Measurements from ENCODE around the gene TXN2.
"Not testable (repeated sequence)": the region's sequence is repeated elsewhere in the genome, so short reads cannot be mapped to it uniquely, and the experiment has no call there.

The TXN2 gene

DNA sequence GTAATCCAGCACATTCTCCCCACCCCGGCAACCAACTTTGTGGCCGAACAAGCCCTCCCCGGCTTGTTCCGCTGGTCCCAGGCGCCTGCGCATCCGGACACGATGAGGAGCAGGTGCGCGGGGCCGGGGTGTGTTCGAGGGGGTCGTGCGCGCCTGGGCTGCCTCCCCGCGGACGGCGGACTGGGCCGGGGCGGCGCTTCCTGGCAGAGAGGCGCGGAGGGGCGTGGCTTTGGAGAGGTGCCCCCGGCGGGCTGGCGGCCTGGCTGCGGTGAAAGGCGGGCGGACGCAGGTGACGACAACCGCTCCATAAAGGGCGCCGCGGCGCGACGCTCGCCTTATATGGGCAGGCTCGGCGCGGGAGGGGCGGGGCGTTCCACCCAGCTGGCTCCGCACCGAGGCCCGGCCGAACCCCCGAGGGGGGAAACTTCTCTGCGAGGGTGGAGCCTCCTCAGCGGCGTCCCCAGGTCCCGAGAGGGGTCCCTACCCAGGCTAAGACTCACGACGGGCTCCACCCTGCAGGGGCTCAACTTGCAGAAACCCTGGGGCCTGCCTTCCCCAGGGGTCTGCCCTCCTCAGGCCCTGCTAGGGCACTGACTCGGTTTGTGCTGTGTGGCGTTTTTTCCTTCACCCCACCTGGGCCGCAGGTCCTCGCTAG lies 26.4 kb downstream of the TXN2 start:
- DNase-seq: peak; percentile 94

DNA sequence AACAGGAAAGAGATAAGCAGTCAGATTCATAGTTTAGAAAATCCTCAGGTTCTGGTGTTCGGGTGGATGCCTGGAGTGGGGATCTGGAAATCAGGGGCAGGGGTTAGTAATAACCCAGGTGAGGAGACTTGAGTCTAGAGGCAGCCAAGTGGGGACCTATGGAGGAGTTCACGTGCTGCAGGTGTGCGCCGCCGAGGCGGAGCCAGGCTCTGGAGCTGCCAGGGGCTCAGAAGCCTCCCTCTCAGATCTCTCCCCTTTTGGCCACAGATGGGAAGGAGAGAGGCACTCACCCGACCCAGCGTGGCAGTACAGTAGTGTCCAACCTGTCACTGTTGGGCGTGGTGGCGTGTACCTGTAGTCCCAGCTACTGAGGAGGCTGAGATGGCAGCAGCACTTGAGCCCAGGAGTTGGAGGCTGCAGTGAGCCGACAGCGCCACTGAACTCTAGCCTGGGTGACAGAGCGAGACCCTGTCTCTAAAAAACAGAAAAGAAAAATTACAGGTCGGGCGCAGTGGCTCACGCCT lies 27.5 kb downstream of the TXN2 start:
- no peak for DNase-seq

DNA sequence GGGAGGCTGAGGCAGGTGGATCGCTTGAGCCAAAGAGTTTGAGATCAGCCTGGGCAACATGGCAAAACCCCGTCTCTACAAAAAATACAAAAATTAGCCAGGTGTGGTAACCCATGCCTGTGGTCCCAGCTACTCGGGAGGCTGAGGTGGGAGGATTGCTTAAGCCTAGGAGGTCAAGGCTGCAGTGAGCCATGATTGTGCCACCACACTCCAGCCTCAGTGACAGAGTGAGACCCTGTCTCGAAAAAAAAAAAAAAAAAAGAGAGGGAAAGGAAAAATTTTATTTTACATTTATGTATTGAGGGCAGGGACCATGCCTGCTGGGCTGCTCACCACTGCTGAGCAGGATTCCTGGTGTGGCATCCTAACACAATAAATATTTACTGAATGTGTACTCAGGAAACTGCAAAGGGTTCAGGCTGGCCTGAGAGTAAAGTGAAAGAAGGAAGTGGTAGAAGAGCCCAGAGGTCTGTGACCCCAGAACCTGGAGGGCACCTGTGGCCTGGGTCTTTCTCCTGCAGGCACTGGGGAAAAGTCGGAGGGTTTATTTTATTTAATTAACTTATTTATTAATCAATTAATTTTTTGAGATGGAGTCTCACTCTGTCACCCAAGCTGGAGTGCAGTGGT lies 28.3 kb downstream of the TXN2 start:
- not testable (repeated sequence) for DNase-seq

DNA sequence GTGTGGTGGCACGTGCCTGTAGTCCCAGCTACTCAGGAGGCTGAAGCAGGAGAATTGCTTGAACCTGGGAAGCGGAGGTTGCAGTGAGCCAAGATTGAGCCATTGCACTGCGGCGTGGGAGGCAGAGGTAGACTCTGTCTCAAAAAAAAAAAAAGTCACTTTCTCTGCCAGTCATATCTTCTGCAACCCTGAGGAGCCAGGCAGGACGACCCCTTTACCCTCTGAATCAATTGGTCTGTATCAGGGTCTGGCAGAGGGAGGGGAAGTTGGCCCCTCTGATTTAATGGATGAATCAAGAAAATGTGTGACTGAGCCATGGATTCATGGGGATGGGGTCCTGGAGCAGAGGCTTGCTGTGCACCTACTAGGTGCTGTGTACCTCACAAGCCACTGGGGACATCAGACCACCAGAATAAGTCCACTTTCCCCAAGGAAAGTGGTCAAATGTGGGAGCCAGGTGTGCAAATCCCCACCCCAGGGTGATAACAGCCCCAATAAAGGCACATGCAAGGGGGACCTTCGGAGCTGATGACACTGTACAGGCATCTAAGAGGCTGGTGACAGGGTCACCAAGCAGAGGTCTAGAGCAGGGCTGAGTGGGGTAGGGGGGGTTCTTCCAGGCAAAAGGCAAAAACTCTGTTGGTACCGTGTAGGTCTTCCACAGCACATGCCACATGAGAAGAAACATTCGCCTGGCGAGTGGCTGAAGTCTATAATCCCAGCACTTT lies 29.0 kb downstream of the TXN2 start:
- no peak for DNase-seq

DNA sequence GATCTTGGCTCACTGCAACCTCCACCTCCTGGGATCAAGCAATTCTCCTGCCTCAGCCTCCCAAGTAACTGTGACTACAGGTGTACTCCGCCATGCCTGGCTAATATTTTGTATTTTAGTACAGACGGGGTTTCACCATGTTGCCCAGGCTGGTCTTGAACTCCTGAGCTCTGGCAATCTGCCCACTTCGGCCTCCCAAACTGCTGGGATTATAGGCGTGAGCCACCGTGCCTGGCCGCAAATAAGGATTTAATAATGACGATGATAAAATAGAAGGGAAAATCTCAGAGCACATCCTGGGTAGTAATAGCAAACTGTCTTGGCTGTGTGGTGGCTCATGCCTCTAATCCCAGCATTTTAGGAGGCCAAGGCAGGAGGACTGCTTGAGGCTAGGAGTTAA lies 30.5 kb downstream of the TXN2 start:
- not testable (repeated sequence) for DNase-seq

DNA sequence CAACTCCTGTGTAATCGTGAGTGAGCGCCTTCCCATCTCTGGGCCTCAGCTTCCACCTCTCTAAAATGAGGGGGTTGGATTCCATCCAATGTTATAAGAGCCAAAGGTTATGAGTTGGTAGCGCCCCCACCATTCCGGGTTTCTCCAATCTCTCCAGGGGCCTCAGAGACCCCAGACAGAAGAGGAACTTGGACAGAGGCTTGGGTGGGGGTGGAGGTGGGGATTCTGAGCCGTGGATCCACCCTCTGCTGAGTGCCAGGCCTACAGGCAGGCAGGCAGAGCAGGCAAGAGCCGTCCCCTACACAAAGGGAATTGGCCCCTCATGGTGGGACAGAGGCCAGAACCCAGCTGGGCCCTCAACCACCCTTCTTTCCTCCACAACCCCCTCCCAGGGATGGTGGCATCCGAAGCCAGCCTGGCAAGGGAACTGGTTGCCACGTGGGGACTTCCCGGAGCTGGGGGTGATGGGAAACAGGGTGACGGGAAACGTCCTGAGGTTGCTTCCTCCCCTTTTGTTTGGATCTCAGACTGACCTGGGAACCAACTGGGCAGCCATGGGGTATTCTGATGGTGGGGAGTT lies 31.8 kb downstream of the TXN2 start:
- no peak for DNase-seq

DNA sequence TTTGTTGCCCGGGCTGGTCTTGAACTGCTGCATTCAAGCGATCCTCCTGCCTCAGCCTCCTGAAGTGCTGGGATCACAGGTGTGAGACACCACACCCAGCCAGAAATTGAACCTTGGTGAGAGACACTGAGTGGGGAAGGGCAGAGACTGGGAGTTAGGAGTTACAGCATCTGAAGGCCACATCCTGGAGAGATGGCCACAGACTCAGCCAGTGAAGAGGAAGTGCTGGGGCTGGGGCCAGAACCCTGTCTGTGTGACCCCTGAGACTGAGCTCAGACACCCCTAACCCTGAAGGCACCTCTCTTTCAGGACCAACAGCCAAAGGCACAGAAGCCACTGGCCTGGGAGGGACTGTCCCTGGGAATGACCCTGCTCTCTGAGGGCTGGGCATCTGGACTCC lies 33.8 kb downstream of the TXN2 start:
- no peak for DNase-seq

DNA sequence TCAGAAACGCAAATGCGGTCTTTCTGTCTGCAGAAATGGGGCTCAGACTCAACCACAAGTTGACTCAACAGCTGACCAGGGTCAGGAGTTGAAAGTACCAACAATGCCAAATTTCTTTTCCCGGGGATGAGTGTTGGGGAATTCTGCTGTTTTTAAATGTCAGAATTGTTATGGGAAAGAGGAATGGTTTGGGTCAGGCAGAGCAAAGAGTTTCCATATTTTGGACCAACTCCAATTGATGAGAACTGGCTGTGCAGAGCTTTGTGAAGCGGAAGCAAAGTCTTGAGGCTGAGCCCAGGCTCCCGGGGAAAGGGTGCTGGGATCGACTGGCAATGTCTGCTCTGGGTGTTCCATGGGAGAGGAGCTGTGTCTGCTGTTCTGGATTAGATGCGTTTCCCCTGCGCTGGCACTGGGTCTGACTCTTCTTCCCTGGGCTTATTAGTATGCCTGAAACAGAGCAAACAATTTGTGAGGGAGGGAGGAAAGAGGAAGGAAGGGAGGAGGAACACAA lies 36.2 kb downstream of the TXN2 start:
- DNase-seq: no peak

DNA sequence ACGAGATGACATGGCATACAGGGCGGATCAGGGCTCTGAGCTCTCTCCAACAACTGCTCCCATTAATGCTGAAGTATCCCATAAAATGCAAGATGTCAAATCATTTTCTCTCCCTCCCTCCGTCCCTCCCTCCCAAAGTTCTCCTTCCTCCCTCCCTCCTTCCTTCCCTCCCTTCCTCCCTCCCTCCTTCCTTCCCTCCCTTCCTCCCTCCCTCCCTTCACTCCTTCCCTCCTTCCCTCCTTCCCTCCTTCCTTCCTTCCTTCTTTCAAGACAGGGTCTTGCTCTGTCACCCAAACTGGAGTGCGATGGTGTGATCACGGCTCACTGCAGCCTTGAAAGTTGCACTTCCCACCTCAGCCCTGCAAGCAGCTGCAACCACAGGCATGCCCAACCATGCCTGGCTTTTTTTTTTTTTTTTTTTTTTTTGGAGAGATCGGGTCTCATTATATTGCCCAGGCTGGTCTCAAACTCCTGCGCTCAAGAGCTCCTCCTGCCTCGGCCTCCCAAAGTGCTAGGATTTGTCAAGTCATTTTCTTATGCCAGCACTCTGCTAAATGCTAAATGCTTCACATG lies 38.2 kb downstream of the TXN2 start:
- no peak for DNase-seq

DNA sequence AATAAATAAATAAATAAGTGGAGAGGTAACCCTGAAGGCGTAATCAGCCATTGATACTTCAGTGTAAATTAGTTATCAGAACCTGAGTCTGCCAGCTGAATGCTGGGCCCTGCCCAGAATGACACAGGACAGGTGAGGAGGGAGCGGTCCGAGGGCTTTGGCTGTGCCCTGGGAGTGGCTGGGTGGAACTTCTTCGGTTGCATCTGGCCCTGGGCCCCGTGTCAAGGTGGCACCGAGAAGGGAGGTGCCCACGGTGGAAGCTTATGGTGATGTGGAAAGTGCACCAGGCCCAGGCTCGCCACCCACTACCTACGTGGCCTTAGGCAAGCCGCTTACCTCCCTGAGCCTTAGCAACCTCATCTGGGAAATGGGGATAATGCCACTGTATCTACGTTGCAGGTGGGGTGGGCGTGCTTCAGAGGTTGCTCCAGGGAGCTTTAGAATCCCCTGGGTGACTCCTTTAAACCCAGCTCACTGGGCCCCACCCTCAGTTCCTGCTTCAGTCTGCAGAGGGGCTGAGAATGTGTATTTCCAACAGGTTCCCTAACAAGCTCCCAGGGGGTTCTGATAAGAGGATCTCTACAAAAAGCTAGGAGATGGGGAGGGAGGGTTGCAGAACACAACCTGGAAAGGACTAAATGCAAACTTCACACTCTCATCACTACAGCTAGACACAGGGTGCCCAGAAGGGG lies 38.8 kb downstream of the TXN2 start:
- no peak for DNase-seq

DNA sequence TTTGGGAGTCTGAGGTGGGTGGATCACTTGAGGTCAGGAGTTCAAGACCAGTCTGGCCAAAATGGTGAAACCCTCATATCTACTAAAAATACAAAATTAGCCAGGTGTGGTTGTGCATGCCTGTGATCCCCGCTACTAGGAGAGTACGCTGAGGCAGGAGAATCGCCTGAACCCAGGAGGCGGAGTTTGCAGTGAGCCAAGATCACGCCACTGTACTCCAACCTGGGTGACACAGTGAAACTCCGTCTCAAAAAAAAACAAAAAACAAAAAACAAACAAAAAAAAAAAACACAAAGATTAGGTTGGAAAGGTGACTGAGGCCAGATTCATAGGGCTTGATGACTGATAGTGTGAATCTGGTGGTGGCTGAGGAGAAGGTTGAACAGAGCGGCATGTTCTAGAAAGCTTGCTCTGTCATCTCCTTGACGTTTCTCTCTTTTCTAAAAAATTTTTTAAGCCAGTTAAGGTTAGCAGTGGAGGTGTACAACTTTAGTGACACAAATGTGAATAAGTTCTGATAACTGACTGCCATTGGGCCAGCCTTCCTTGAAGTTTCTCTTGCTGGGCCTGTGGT lies 40.9 kb downstream of the TXN2 start:
- no peak for DNase-seq

DNA sequence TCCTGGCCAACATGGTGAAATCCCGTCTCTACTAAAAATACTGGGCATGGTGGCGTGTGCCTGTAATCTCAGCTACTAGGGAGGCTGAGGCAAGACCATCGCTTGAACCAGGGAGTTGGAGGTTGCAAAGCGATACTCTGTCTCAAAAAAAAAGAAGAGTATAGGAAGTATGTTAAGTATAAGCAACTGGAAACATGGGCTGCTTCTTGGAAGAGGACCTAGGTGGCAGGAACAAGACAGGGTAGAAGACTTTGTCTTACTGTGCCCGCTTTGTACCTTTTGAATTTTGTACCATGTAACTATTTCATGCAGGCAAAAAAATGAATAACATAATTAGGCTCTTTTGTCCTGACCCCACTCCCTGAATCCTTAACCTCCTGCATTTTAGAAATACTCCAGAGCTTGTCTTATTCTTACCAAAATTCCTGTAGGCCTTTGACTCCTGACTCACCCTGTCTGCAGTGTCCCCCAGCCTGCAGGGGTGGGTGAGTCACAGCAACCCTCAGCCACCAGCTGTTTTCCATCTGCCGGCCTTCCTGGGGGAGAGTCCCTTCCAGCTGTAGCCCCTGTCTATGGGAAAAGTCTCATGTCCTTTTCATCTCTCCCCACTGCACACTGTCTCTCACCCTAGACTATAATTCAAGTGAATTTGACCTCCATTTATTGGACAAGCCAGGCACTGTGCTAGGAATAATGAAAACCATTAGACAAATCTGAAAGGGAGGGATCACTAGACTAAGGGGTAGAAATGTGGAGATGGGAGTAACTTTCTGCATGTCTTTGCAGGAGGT lies 41.8 kb downstream of the TXN2 start:
- DNase-seq: peak; percentile 40

DNA sequence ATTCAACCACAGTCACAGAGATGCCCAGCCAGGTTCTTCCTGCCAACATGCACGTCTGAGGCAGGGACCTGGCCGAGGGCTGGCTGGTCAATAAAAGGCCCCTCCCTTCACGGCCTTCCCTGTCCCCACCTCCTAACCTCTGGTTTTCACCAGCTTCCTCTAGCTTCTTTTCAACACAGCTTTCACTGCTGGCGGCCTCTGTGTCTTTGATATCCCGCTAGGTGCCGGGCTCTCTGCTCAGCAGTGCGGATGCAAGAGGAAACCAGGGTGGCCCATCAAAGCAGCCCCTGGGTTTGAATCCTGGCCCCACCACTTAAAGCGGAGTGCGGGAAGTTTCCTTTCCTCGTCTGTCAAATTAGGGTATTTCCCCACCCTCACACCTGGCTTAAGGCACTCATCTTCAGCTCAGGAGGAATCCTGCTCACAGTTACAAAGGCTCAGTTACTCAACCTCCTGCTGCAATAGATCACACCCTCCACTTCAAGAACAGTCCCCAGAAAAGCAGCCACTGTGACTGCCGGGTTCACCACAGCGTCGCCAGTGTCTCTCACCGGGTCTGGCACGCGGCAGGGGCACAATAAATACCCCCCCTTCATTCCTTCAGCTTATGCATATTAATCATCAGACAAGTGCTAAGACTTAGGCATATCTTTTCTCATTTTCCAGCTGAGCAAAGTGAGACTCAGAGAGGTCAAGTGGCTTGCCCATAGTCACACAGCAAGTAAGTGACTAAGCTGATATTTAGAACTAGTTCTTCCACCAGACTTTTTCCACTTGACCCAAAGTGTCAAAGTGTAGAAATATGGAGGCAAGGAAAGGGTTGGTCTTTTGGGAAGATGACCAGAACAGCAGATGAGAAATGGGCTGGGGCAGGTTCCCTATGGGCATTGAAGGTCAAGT lies 45.7 kb downstream of the TXN2 start:
- peak; percentile 69 for DNase-seq

DNA sequence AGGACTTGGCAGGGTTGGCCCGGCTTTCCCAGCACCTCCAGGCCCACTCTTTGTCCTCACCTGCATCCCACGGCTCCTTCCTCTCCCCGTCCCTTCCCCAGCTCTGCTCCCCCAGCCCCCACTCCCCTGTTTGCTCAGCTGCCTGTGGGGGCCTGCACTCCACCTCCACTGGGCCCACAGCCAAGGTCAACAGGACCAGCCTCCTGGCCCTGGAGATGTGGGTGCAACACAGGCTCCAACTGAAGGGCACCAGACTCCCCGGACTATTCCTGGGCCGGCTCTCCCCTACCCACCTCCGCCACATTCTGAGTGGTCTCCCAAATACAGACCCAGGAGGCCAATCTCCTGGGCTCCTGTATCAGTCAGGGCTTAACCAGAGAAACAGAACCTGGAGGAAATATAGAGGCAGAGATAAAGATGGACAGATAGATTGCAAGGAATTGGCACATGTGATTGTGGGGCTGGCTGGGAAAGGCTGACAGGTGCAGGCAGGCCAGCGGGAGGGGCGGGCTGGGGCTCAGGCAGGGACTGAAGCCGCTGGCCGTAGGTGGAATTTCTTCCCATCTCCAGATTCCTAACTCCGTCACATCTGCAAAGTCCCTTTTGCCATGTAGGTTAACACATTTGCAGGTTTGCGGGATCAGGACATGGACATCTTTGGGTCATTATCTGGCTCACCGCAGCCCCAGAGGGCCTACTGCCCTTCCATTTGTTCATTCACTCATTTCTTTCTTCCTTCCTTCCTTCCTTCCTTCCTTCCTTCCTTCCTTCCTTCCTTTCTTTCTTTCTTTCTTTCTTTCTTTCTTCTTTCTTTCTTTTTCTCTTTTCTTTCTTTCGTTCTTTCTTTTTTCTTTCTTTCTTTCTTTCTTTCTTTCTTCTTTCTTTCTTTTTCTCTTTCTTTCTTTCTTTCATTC lies 47.9 kb downstream of the TXN2 start:
- DNase-seq: no peak

DNA sequence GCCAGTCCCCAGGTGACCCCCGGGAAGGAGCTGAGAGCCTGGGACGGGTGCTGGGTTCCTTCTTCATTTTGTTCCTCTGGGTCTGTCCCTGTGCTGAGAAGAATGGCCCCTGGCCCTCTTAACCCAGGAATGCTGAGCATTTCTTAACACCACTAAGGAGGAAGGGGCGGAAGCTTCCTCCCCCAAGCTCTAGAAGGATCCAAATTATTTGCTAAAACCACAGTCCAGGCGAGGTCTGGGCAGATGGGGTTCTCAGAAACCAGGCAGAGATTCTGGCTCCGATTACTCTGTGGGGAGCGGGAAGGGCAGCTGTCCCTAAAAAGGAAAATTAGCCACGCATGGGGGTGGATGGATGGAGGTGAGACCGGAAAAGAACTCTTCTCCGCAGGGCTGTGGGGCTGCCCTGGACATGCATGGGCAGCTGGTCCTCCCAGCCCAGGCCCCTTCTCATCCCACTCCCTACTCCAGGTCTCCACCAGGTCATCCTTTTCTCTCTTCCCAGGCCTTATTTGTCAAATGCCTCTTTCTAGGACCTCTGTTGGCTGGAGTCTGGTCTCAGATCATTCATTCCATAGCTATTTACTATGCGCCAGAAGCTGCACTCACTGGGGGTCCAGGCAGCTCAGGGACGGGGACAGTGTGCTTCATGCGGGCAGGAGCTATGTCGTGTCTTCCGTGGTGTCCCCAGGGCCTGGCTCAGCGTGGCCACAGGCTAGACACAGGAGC lies 48.7 kb downstream of the TXN2 start:
- no peak for DNase-seq

DNA sequence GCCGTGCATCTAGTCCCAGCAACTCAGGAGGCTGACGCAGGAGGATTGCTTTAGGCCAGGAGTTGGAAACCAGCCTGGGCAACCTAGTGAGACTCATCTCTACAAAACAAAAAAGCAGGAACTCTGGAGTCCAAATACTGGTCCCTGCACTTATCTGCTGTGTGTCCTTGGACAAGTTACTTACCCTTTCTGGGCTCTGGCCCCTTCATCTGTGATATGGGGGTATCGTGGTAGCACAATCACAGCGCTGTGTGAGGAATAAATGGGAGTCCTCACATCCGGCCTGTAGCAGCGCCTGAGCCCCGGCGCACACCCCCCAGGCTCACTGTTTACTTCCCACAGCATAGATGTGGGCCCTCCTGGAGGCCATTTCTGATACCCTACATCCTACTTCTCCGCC lies 49.5 kb downstream of the TXN2 start:
- DNase-seq: no peak

DNA sequence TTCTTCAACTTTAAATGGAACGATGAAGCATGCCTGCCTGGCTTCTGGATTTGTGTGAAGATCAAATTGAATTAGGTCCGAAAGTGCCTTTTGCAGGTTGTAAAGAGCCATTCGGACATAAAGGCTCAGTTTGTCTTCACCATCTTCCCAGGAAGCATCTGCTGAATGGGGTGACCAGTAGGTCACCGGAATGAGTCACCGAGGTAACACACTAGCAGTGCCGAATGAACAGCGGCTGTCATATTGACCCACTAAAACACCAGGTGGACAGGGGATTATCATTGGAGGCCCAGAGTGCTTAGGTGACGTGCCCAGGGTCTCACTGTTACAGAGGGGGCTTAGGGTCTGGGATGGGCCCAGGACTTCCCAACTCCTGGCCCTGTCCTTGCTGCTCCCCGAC lies 50.6 kb downstream of the TXN2 start:
- DNase-seq: no peak

DNA sequence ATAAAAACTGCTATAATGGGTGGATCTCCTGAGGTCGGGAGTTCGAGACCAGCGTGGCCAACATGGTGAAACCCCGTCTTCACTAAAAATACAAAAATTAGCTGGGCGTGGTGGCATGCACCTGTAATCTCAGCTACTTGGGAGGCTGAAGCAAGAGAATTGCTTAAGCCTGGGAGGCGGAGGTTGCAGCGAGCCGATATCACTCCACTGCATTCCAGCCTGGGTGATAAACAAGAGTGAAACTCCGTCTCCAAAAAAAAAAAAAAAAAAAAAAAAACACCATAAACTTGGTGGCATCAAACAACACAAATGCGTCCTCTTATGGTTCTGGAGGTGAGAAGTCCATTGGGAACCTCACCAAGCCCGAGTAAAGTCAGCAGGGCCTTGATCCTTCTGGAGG lies 53.5 kb downstream of the TXN2 start:
- DNase-seq: not testable (repeated sequence)

All from stimulated activated CD4-positive, alpha-beta T cell treated with anti-CD3 and anti-CD28 coated beads, Interleukin-4, amount 100 ng/mL, for 24 hours (primary cell).